DOHH2 (cell line): Measurements from ENCODE around the gene NAIF1.

Experiments
- H3F3A ChIP-seq: fragments of 200-600 bp; sonication (generic), shearing (Covaris generic); 2 replicates; pipeline ENCODE4 v1.6.0; 2016; ENCODE audit warnings: antibody characterized with exemption, mild to moderate bottlenecking; ENCODE audit not compliant: control insufficient read depth, insufficient read depth
- H3K27ac ChIP-seq: fragments of 200-600 bp; sonication (generic); 2 replicates; pipeline ENCODE4 v1.5.1; 2014; ENCODE audit warnings: low read depth, mild to moderate bottlenecking, low read length, moderate library complexity
- H3K27me3 ChIP-seq: fragments of 200-600 bp; sonication (generic); 2 replicates; pipeline ENCODE4 v1.6.1; 2014; ENCODE audit warnings: mild to moderate bottlenecking, low read length, mixed read lengths; ENCODE audit not compliant: control insufficient read depth
- H3K36me3 ChIP-seq: fragments of 200-600 bp; sonication (generic); 2 replicates; pipeline ENCODE4 v1.6.1; 2014; ENCODE audit warnings: mild to moderate bottlenecking, low read length, moderate library complexity, mixed read lengths; ENCODE audit not compliant: control insufficient read depth
- H3K4me1 ChIP-seq: fragments of 200-600 bp; sonication (generic); 2 replicates; pipeline ENCODE4 v1.6.1; 2014; ENCODE audit warnings: mild to moderate bottlenecking, low read length, mixed read lengths; ENCODE audit not compliant: control insufficient read depth
- H3K4me2 ChIP-seq: fragments of 200-600 bp; sonication (generic); 2 replicates; pipeline ENCODE4 v1.6.0; 2014; ENCODE audit warnings: mild to moderate bottlenecking, low read length, moderate library complexity
- H3K4me3 ChIP-seq: fragments of 200-600 bp; sonication (generic); 2 replicates; pipeline ENCODE4 v1.5.1; 2014; ENCODE audit warnings: mild to moderate bottlenecking, low read length, mixed read lengths
- H3K79me2 ChIP-seq: fragments of 200-600 bp; sonication (generic); 2 replicates; pipeline ENCODE4 v1.6.1; 2014; ENCODE audit warnings: mild to moderate bottlenecking, low read length, mixed read lengths; ENCODE audit not compliant: control insufficient read depth
- H3K9me2 ChIP-seq: fragments of 200-600 bp; sonication (generic); replicated peaks from 2 replicates; pipeline ENCODE4 v1.6.1; 2014; ENCODE audit warnings: mild to moderate bottlenecking, low read length, mixed read lengths; ENCODE audit not compliant: control insufficient read depth
- H3K9me3 ChIP-seq: fragments of 200-600 bp; sonication (generic); 2 replicates; pipeline ENCODE4 v1.6.1; 2014; ENCODE audit warnings: antibody characterized with exemption, low read length, mixed read lengths; ENCODE audit not compliant: control insufficient read depth, insufficient read depth
- H4K20me1 ChIP-seq: fragments of 200-600 bp; sonication (generic); 2 replicates; pipeline ENCODE4 v1.6.0; 2014; ENCODE audit warnings: low read depth, mild to moderate bottlenecking, antibody characterized with exemption, low read length, moderate library complexity; ENCODE audit not compliant: control insufficient read depth, insufficient read depth
- EZH2phosphoT487 ChIP-seq: fragments of 200-600 bp; sonication (generic); IDR thresholded peaks from 2 replicates; pipeline ENCODE4 v1.6.1; 2017; ENCODE audit warnings: borderline replicate concordance, mild to moderate bottlenecking, antibody characterized with exemption, low read length, moderate library complexity, mixed read lengths
- TF ChIP-seq, protein P1 (sequence below): fragments of 200-600 bp; sonication (generic); IDR thresholded peaks from one replicate; pipeline ENCODE4 v1.5.1; 2014; ENCODE audit warnings: antibody characterized with exemption, mild to moderate bottlenecking, low read depth, low read length; ENCODE audit not compliant: poor library complexity, severe bottlenecking

NAIF1 gene

DNA sequence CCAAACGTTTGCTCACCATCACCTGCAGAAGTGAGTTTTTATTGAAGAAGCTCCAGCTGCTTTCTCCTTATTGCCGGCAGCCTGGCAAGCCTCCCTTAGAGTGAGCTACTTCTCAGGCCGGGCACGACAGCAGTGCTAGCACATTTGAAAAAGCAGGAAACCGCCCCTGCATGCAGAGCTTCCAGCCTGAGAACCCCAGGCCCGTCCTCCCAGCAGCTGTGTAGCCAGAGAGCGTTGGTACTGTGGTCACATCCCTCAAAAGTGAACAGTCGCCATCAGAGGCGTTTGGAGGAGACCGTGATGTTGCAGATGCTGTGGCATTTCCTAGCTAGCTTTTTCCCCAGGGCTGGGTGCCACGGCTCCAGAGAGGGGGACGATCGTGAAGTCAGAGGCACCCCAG, 24.5 kb upstream of the NAIF1 start:
- Histone ChIP-seq H3K27ac (no peak overlapping the region), H3K4me1 (peaks cover 30% of the 10 kb centered on the region), H3K9me3 (no peaks in the 10 kb centered on the region), H3K4me3 (no peak overlapping the region), H3K79me2 (peaks cover 57% of the 10 kb centered on the region), H3K9me2 (no peaks in the 10 kb centered on the region), H3K36me3 (peaks cover 13% of the 10 kb centered on the region), H3K4me2 (no peak overlapping the region), H3K27me3 (no peaks in the 10 kb centered on the region), H3F3A (peaks cover 8% of the 10 kb centered on the region), H4K20me1 (peaks cover 12% of the 10 kb centered on the region; the same call in 1 of the 2 replicates)
- TF ChIP-seq, protein P1, sequence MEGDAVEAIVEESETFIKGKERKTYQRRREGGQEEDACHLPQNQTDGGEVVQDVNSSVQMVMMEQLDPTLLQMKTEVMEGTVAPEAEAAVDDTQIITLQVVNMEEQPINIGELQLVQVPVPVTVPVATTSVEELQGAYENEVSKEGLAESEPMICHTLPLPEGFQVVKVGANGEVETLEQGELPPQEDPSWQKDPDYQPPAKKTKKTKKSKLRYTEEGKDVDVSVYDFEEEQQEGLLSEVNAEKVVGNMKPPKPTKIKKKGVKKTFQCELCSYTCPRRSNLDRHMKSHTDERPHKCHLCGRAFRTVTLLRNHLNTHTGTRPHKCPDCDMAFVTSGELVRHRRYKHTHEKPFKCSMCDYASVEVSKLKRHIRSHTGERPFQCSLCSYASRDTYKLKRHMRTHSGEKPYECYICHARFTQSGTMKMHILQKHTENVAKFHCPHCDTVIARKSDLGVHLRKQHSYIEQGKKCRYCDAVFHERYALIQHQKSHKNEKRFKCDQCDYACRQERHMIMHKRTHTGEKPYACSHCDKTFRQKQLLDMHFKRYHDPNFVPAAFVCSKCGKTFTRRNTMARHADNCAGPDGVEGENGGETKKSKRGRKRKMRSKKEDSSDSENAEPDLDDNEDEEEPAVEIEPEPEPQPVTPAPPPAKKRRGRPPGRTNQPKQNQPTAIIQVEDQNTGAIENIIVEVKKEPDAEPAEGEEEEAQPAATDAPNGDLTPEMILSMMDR, result no peak
- TF ChIP-seq EZH2phosphoT487, result no peak

DNA sequence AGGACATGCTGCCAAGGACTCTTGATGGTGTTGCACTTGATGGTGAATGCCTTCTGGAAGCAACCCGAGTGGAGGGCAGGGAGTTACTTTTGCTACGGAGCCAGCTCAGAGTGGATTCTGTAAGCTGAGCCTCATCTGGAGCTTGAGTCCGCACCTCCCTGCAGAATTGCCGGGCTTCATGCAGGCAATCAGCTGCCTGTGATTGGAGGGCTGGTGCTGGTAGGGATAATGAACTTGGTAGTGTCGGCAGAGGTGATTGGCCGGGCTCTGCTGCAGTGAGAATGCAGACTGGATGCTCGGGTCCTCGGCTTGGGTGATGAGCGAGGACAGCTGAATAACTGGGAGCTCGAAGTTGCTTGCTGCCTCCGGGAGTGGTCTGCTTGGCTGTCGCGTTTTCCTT, 24.0 kb upstream of the NAIF1 start:
- Histone ChIP-seq H3K4me1 (peaks cover 30% of the 10 kb centered on the region), H3K36me3 (peaks cover 13% of the 10 kb centered on the region), H3F3A (peaks cover 8% of the 10 kb centered on the region), H3K9me3 (no peaks in the 10 kb centered on the region), H3K4me2 (no peak overlapping the region), H3K9me2 (no peaks in the 10 kb centered on the region), H3K27ac (no peak overlapping the region), H3K79me2 (peaks cover 55% of the 10 kb centered on the region), H4K20me1 (peaks cover 12% of the 10 kb centered on the region; the same call in 1 of the 2 replicates), H3K4me3 (no peak overlapping the region), H3K27me3 (no peaks in the 10 kb centered on the region)
- TF ChIP-seq, protein P1, result no peak
- TF ChIP-seq EZH2phosphoT487, result no peak

DNA sequence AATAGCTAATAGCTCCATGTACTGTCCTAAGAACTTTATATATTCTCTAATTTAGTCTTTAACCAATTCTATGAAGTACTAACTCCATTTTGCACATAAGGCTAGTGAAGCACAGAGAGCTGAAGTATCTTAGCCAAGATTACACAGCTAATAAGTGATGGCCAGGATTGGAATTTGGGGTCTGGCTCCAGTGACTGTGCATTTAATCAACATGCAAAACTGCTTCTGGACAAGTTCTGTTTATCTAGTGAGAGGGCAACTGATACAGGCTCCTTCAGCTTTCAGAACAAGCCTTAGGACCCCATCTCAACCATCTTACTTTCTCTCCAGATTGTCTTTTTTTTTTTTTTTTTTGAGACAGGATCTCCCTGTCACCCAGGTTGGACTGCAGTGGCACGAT, 22.2 kb upstream of the NAIF1 start:
- Histone ChIP-seq H3K79me2 (peaks cover 57% of the 10 kb centered on the region), H3K36me3 (peaks cover 7% of the 10 kb centered on the region), H3K27ac (no peak overlapping the region), H3K27me3 (no peaks in the 10 kb centered on the region), H3K4me1 (peaks cover 23% of the 10 kb centered on the region), H3K4me3 (no peak overlapping the region), H3F3A (peaks cover 10% of the 10 kb centered on the region), H3K9me2 (no peaks in the 10 kb centered on the region), H4K20me1 (peaks cover 4% of the 10 kb centered on the region; the same call in 1 of the 2 replicates), H3K9me3 (no peaks in the 10 kb centered on the region), H3K4me2 (no peak overlapping the region)
- no peak for TF ChIP-seq EZH2phosphoT487
- TF ChIP-seq, protein P1, result no peak
